Measurements from ENCODE around the gene GDNF. TPM values are rescaled to one million over a fixed set of nuclear protein-coding genes. Genes with fewer than 3 reads are reported as not detected.

GDNF gene
- total RNA-seq, 2 experiments from 2014 or later = not detected

DNA sequence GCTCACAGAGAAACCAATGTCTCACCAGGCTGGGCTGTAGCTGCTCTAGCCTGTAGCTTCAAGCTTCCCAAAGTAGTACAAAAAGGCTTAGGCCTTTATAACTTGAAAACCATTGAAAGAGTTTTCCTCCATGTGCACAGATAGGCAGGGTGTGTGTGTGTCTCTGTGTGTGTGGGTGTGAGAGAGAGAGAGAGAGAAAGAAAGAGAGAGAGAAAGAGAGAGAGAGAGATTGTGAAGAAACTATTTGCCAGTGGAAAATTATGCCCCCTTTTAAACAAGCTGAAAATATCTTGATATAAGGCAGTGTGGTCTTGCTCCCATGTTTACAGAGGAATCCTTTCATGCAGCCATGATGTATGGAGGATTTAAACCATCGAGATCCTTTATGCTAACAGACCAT, 17.9 kb upstream of the GDNF start:
- no peak overlapping the region for H3K27ac Mint-ChIP-seq
- peaks cover 10% of the 10 kb centered on the region for H3K27me3 Mint-ChIP-seq
- peaks cover 1% of the 10 kb centered on the region for H3K9me3 Mint-ChIP-seq
- CTCF ChIA-PET = no interaction called here
- POLR2A ChIA-PET = no interaction called here
- no peak for TF ChIP-seq CTCF (IDR thresholded peaks at IDR 0.05)
- intact Hi-C loops (cut with micrococcal nuclease) = no loop called here
- no peaks in the 10 kb centered on the region for H3K4me1 Mint-ChIP-seq (ENCODE audit: low read depth)
- no peak for DNase-seq
- ATAC-seq = no peak
- H3K36me3 Mint-ChIP-seq (ENCODE audit: low read depth) = no peaks in the 10 kb centered on the region
- no peak overlapping the region for H3K4me3 Mint-ChIP-seq

- Mint-ChIP-seq H3K36me3 (ENCODE audit: low read depth) (no peaks in the 10 kb centered on the region), H3K27ac (no peak overlapping the region), H3K4me1 (ENCODE audit: low read depth) (no peaks in the 10 kb centered on the region), H3K9me3 (peaks cover 1% of the 10 kb centered on the region), H3K27me3 (peaks cover 9% of the 10 kb centered on the region), H3K4me3 (no peak overlapping the region)
- DNase-seq (no peak), ATAC-seq (no peak)
- ChIA-PET POLR2A (no interaction called here), CTCF (no interaction called here)
- TF ChIP-seq CTCF (IDR thresholded peaks at IDR 0.05) = no peak
- intact Hi-C loops (cut with micrococcal nuclease) = no loop called here
Measured at GRCh38 chr5:37855438-37855837, 15.6 kb upstream of the GDNF start.

GRCh38 chr5:37851305-37851704, 11.5 kb upstream of the GDNF start:
- Mint-ChIP-seq H3K27ac (no peak overlapping the region), H3K9me3 (peaks cover 1% of the 10 kb centered on the region), H3K27me3 (peaks cover 9% of the 10 kb centered on the region), H3K4me1 (ENCODE audit: low read depth) (no peaks in the 10 kb centered on the region), H3K36me3 (ENCODE audit: low read depth) (no peaks in the 10 kb centered on the region), H3K4me3 (no peak overlapping the region)
- intact Hi-C loops (cut with micrococcal nuclease) = no loop called here
- CTCF ChIA-PET = no interaction called here
- DNase-seq (no peak), ATAC-seq (no peak)
- POLR2A ChIA-PET = no interaction called here
- no peak for TF ChIP-seq CTCF (IDR thresholded peaks at IDR 0.05)

DNA sequence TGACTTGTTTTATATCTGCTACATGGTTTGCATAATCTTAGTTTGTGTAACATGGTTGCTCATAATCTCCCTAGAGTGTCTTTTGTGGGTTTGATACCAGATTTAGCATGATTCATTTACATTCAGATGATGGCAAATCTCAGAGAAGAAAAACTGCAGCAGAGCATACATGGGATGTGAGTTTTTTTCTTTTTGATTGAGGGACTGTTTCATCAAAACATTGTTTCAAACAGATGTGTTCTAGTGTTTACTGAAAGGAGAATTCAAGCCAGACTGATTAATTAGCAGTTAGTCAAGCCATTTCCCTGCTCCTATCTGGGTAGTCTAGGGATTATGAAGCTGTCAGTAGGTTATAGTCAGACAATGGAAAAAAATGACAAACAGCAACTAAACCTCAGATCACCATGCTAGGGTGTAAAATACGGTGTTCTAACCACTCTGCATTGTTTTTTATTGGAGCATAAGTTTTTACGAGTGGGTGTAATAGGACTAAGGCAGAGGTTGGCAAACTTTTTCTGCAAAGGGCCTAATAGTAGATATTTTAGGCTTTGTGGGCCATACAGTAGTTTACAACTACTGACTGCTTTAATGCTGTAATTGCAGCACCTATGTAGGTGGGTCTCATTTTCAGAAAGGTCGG, 10.5 kb upstream of the GDNF start:
- Mint-ChIP-seq H3K4me3 (no peak overlapping the region), H3K27ac (no peak overlapping the region), H3K9me3 (peaks cover 1% of the 10 kb centered on the region), H3K27me3 (peaks cover 9% of the 10 kb centered on the region), H3K4me1 (ENCODE audit: low read depth) (no peaks in the 10 kb centered on the region), H3K36me3 (ENCODE audit: low read depth) (no peaks in the 10 kb centered on the region)
- ChIA-PET POLR2A (no interaction called here), CTCF (no interaction called here)
- no peak for TF ChIP-seq CTCF (IDR thresholded peaks at IDR 0.05)
- ATAC-seq (no peak), DNase-seq (no peak)
- intact Hi-C loops (cut with micrococcal nuclease) = no loop called here

GRCh38 chr5:37849641-37850040, 9.8 kb upstream of the GDNF start:
- Mint-ChIP-seq H3K36me3 (ENCODE audit: low read depth) (no peaks in the 10 kb centered on the region), H3K4me3 (no peak overlapping the region), H3K27ac (no peak overlapping the region), H3K9me3 (no peaks in the 10 kb centered on the region), H3K27me3 (peaks cover 8% of the 10 kb centered on the region), H3K4me1 (ENCODE audit: low read depth) (no peaks in the 10 kb centered on the region)
- no peak for TF ChIP-seq CTCF (IDR thresholded peaks at IDR 0.05)
- ChIA-PET POLR2A (no interaction called here), CTCF (no interaction called here)
- ATAC-seq (no peak), DNase-seq (no peak)
- intact Hi-C loops (cut with micrococcal nuclease) = no loop called here
